ENCODE results near the gene CATSPER3. TPM values are rescaled to one million over a fixed set of nuclear protein-coding genes. Genes with fewer than 3 reads are reported as not detected.

CATSPER3 gene
- total RNA-seq, 4 donors from 2014 or later: 0.22 to 1.9 (median 0.70) TPM

- H3K4me3 ChIP-seq: no peak overlapping the region
- TF ChIP-seq POLR2A (IDR thresholded peaks at IDR 0.05): no peak
- no peak for TF ChIP-seq CTCF (IDR thresholded peaks at IDR 0.05 in 4 of 5, conservative IDR thresholded peaks at IDR 0.05 in 1 of 5)
- DNase-seq (no peak), ATAC-seq (no peak)
- H3K36me3 ChIP-seq: no peaks in the 10 kb centered on the region
- H3K4me1 ChIP-seq: no peaks in the 10 kb centered on the region
- in situ Hi-C loops (cut with MboI; ENCODE audit: low sequenced_read_pairs in 4 of 4) (loop anchor here in 1 of 4 donors (25.0 kb wide), 1 partner anchor 180 kb away; no protein-coding TSS in a partner anchor), intact Hi-C loops (cut with DNase I; ENCODE audit: low total_unique reads) (no loop called here)
- H3K27me3 ChIP-seq: no peaks in the 10 kb centered on the region
- no peaks in the 10 kb centered on the region for H3K9me3 ChIP-seq
- no peak overlapping the region for H3K27ac ChIP-seq
These were observed 39.6 kb downstream of the CATSPER3 start for GRCh38 chr5:135007305-135007704.

- H3K36me3 ChIP-seq: no peaks in the 10 kb centered on the region
- no peak for TF ChIP-seq CTCF (IDR thresholded peaks at IDR 0.05 in 4 of 5, conservative IDR thresholded peaks at IDR 0.05 in 1 of 5)
- TF ChIP-seq POLR2A (IDR thresholded peaks at IDR 0.05): no peak
- H3K27ac ChIP-seq: no peak overlapping the region
- H3K4me1 ChIP-seq: no peaks in the 10 kb centered on the region
- intact Hi-C loops (cut with DNase I; ENCODE audit: low total_unique reads): no loop called here
- ATAC-seq (no peak), DNase-seq (no peak)
- in situ Hi-C loops (cut with MboI; ENCODE audit: low sequenced_read_pairs in 4 of 4): loop anchor here in 1 of 4 donors (25.0 kb wide), 1 partner anchor 179 kb away; no protein-coding TSS in a partner anchor
- H3K27me3 ChIP-seq: no peaks in the 10 kb centered on the region
- H3K9me3 ChIP-seq: no peaks in the 10 kb centered on the region
- no peak overlapping the region for H3K4me3 ChIP-seq
These were observed 40.1 kb downstream of the CATSPER3 start for GRCh38 chr5:135007749-135008363.

GRCh38 chr5:135008556-135008955 is 40.8 kb downstream of the CATSPER3 start:
- Histone ChIP-seq H3K27ac (no peak overlapping the region), H3K9me3 (no peaks in the 10 kb centered on the region), H3K36me3 (no peaks in the 10 kb centered on the region), H3K27me3 (no peaks in the 10 kb centered on the region), H3K4me3 (no peak overlapping the region), H3K4me1 (no peaks in the 10 kb centered on the region)
- DNase-seq: no peak
- ATAC-seq: no peak
- in situ Hi-C loops (cut with MboI; ENCODE audit: low sequenced_read_pairs in 4 of 4): loop anchor here in 1 of 4 donors (25.0 kb wide), 1 partner anchor 179 kb away; no protein-coding TSS in a partner anchor
- intact Hi-C loops (cut with DNase I; ENCODE audit: low total_unique reads): no loop called here
- TF ChIP-seq POLR2A (IDR thresholded peaks at IDR 0.05): no peak
- TF ChIP-seq CTCF (IDR thresholded peaks at IDR 0.05 in 4 of 5, conservative IDR thresholded peaks at IDR 0.05 in 1 of 5): no peak

- TF ChIP-seq CTCF (IDR thresholded peaks at IDR 0.05 in 4 of 5, conservative IDR thresholded peaks at IDR 0.05 in 1 of 5) (no peak), POLR2A (IDR thresholded peaks at IDR 0.05) (no peak)
- in situ Hi-C loops (cut with MboI; ENCODE audit: low sequenced_read_pairs in 4 of 4): loop anchor here in 1 of 4 donors (25.0 kb wide), 1 partner anchor 178 kb away; no protein-coding TSS in a partner anchor
- no peak for DNase-seq
These were observed 41.5 kb downstream of the CATSPER3 start for GRCh38 chr5:135008981-135009735.

More at GRCh38 chr5:135008981-135009735, 41.5 kb downstream of the CATSPER3 start:
- intact Hi-C loops (cut with DNase I; ENCODE audit: low total_unique reads): no loop called here
- Histone ChIP-seq H3K4me3 (no peak overlapping the region), H3K4me1 (no peaks in the 10 kb centered on the region), H3K27ac (no peak overlapping the region), H3K9me3 (no peaks in the 10 kb centered on the region), H3K27me3 (no peaks in the 10 kb centered on the region), H3K36me3 (no peaks in the 10 kb centered on the region)
- ATAC-seq: no peak

All from gastrocnemius medialis (tissue), 4 donors.